LNCAP (cell line): ENCODE data around the gene ATP10B.

Experiments
- TF ChIP-seq, protein P1 (sequence below): fragments of 450-650 bp; IDR thresholded peaks from 2 replicates; pipeline ENCODE4 v1.5.1; 2017; ENCODE audit warnings: mild to moderate bottlenecking

The ATP10B gene

DNA sequence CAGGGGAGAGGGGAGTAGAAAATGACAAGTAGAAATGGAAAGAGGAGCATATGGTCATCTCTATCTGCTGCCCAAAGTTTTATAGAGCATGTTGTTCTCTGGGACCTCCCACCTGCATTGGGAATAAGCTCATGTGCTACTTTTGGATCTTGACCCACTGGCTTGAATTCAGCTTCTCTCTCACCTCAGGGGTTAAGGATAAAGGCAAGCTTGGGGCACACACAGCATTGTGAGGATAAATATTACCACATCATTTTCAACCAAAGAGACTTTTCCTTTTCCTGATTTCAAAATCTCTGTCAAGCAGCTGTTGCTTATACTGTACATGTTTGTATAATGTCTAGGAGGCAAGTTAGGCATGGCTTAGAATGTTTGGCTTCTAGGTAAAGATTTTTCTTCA, 16.6 kb downstream of the ATP10B start:
- TF ChIP-seq, protein P1, sequence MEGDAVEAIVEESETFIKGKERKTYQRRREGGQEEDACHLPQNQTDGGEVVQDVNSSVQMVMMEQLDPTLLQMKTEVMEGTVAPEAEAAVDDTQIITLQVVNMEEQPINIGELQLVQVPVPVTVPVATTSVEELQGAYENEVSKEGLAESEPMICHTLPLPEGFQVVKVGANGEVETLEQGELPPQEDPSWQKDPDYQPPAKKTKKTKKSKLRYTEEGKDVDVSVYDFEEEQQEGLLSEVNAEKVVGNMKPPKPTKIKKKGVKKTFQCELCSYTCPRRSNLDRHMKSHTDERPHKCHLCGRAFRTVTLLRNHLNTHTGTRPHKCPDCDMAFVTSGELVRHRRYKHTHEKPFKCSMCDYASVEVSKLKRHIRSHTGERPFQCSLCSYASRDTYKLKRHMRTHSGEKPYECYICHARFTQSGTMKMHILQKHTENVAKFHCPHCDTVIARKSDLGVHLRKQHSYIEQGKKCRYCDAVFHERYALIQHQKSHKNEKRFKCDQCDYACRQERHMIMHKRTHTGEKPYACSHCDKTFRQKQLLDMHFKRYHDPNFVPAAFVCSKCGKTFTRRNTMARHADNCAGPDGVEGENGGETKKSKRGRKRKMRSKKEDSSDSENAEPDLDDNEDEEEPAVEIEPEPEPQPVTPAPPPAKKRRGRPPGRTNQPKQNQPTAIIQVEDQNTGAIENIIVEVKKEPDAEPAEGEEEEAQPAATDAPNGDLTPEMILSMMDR, result no peak

DNA sequence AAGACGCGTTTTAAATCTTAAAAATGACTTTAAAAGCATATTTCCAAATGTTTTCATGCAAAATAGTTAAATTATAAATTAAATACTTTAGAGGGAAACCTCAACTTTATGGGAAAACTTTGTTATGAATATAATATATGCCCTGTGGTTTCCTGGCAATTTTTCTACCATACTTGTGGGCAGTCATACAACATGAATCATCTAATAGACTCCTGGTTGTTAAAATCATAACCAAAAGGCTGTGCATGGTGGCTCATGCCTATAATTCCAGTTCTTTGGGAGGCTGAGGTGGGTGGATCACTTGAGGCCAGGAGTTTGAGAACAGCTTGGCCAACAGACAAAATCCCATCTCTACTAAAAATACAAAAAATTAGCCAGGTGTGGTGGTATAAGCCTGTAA, 18.2 kb downstream of the ATP10B start:
- TF ChIP-seq, protein P1, result no peak

DNA sequence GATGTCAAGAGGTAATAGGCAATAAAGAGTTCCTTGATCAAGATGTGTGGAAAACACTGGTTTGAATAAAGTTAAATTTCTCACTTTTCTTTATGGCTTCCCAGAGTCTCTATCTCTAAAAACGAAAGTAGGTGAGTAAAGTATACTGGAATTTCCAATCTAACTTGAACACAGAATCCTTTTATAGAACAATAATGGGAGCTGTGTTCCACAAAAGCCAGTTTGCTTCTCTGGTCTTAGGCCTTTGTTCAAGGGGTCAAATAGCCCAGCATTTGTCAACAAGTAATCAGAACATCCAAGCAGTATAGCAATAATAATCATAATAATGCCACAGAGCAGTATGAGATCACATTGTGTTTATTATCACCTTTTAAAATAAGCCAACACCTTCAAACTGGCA, 20.2 kb downstream of the ATP10B start:
- TF ChIP-seq, protein P1, result no peak

GRCh38 chr5:160824301-160825001, 27.6 kb downstream of the ATP10B start:
- TF ChIP-seq, protein P1, result no peak

GRCh38 chr5:160805376-160805775, 46.6 kb downstream of the ATP10B start:
- TF ChIP-seq, protein P1, result no peak

DNA sequence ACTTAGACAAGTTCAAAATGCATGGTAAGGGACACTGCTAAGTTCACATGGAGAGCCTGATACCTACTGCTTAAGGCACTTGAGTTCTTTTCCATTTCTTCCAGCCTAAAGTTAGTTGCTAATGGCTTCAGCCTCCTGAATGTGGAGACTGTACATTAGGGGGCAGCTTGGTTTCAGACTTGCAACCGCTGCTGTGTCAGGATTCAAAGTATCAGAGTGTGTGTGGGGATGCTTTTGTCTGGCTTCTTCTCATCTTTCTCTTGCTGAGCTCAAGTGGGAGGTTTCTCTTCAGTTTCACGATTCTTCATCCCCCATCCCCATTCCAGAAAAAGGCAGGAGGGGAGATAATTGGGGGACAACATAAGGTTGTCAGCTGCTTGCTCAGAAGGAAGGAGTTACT, 49.4 kb downstream of the ATP10B start:
- TF ChIP-seq, protein P1, result no peak

DNA sequence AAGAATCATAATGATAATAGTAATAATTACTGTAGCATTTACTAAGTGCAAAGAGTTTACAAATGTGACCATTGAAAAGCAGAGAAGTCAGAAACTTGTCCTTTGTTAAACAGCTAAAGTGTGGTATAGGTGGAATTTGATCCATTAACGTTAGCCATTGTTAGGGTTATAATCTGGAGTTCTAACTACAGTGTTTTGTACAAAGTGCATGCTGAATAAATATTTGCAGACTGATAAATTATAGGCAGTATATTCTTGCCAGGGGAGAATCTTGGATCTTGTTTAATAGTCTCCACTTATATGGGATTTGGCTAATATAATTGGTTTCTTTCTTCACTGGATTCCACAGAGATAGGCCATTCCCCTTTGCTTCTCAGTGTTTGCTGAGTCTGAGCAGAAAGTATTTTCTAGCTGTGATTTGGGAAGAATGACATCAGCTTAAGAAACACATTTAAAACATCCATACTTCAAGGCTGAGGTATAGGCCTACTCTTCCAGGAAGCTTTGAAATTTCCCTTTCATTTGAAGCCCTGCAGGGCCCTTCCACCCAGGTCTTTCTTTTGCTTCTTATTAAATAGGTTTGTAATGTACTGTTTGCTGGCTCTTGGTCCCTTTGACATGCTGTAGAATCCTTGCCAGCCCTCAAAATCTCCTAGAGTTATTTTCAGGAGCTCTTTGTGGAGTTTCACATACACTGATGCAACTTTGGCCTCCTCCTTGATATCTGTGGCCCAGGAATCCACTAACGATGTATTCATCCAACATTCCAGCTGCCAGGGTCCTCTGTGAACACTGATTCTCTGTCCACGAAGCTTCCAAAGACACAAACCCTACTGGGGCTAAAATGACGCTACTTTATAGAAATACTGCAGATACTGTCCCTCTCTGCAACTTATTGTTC, 51.4 kb downstream of the ATP10B start:
- TF ChIP-seq, protein P1, result no peak
